22Rv1 (cell line): ENCODE data around the gene AGBL2.

Experiments
- CTCF ChIP-seq: fragments of 450-650 bp; IDR thresholded peaks from 2 replicates; pipeline ENCODE4 v1.5.1; 2017; ENCODE audit warnings: mild to moderate bottlenecking
- ZFX ChIP-seq: fragments of 450-650 bp; IDR thresholded peaks from 2 replicates; pipeline ENCODE4 v1.6.1; 2017; ENCODE audit warnings: antibody characterized with exemption, borderline replicate concordance

DNA sequence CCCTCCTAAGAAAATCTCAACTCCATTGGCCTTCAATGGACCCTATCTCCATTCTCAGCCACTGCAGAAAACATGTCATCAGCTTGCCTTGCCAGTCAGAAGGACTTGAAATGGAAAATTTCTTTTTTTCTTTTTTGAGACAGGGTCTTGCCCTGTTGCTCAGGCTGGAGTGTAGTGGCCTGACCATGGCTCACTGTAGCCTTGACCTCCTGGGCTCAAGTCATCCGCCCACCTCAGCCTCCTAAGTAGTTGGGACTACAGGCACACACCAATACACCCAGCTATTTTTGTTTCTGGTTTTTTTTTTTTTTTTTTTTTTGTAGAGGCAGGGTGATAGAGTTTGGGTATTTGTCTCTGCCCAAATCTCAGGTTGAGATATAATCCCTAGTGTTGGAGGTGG lies 29.0 kb downstream of the AGBL2 start:
- TF ChIP-seq CTCF (no peak), ZFX (no peak)
